ENCODE measurements around the gene NXNL1. TPM values are rescaled to one million over a fixed set of nuclear protein-coding genes. Genes with fewer than 3 reads are reported as not detected.

NXNL1 gene
- total and polyA plus RNA-seq, 2 of the 13 experiments (the other 11 are each of a cell fraction or from before 2014, with no cell fraction given) = not detected

DNA sequence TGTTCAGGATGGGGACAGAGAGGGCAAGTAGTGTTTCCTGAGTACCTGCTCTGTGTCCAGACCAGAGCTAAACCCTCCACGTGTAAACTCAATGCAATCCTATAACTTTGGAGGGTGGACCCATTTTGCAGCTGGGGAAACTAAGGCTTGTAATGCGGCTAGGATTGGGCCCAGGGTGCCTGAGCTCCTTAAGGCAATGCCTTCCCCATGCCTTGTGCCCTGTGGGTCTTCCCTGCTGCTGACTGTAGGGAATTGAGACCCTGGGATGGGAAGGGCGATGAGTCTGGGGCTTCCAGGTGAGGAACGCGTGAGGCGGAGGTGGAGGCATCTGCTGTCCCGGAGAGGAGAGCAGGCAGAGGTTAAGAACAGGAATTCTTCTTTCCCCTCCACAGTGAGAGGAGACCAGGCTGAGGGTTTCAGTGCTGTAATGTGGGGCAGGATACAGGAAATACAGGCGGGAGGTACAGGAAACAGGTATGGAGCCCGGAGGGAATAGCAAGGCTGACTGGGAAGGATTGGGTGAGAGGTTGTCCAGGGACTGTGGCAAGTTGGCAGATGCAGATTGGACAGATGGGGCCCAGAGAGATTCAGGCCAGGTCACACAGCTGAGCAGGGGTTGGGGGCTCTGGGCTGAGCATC lies 28.8 kb upstream of the NXNL1 start:
- no peak overlapping the region for H3K9ac ChIP-seq (ENCODE audit: insufficient read depth, low read depth, low read length)
- CTCF ChIA-PET (ENCODE audit: low intra/inter-chr PET ratio, low total read pairs) = no interaction called here
- 0 out of 2 replicates have a peak, but pooled peaks cover 4% of the 10 kb centered on the region for H4K20me1 ChIP-seq (ENCODE audit: insufficient read depth, low read length)
- no peak for DNase-seq (ENCODE audit: low spot score)
- no peak for FAIRE-seq
- no peaks in the 10 kb centered on the region for H3K9me3 ChIP-seq (ENCODE audit: low read length)
- no peak overlapping the region for H3K4me3 ChIP-seq (replicated peaks in 1 of 3; ENCODE audit: insufficient read depth in 1 of 3, low read depth in 2 of 3, low read length in 3 of 3)
- H3K36me3 ChIP-seq (replicated peaks in 1 of 2; ENCODE audit: control insufficient read depth in 1 of 2, insufficient read depth in 2 of 2, low read length in 2 of 2) = peaks cover 1 to 4% of the 10 kb centered on the region in 2 experiments; a peak in 1 of 5 replicates
- H3K79me2 ChIP-seq (ENCODE audit: insufficient read depth, low read length) = no peaks in the 10 kb centered on the region
- no peak overlapping the region for H3K27ac ChIP-seq (ENCODE audit: extremely low read length, insufficient read depth, low read length)
- BruUV-seq (replicated peaks) = no TSS peak
- no peak for ATAC-seq
- in situ Hi-C loops (cut with HindIII; ENCODE audit: extremely low pct_ligation_motif_present, low pct_unique_long_range_greater_than_20kb) (no loop called here), intact Hi-C loops (cut with micrococcal nuclease; ENCODE audit: unreplicated experiment) (no loop called here)
- POLR2A ChIA-PET = no interaction called here
- TF ChIP-seq, protein P1, sequence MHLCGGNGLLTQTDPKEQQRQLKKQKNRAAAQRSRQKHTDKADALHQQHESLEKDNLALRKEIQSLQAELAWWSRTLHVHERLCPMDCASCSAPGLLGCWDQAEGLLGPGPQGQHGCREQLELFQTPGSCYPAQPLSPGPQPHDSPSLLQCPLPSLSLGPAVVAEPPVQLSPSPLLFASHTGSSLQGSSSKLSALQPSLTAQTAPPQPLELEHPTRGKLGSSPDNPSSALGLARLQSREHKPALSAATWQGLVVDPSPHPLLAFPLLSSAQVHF (CRISPR knock-in tag; IDR thresholded peaks at IDR 0.05) = 0 out of 2 replicates have a peak, but pooled peaks have one; percentile 34
- TF ChIP-seq ZNF180 (CRISPR knock-in tag; IDR thresholded peaks at IDR 0.05; ENCODE audit: borderline replicate concordance, low read depth) (no peak), ZNF629 (CRISPR knock-in tag; conservative IDR thresholded peaks at IDR 0.05) (peak; percentile 93), CHD4 (IDR thresholded peaks at IDR 0.05; ENCODE audit: borderline replicate concordance, low read length) (peak; percentile 95; the same call in 1 of the 2 replicates), ZMYM3 (CRISPR knock-in tag; IDR thresholded peaks at IDR 0.05) (0 out of 2 replicates have a peak, but pooled peaks have one; percentile 67)
- TF ChIP-seq, protein P2, sequence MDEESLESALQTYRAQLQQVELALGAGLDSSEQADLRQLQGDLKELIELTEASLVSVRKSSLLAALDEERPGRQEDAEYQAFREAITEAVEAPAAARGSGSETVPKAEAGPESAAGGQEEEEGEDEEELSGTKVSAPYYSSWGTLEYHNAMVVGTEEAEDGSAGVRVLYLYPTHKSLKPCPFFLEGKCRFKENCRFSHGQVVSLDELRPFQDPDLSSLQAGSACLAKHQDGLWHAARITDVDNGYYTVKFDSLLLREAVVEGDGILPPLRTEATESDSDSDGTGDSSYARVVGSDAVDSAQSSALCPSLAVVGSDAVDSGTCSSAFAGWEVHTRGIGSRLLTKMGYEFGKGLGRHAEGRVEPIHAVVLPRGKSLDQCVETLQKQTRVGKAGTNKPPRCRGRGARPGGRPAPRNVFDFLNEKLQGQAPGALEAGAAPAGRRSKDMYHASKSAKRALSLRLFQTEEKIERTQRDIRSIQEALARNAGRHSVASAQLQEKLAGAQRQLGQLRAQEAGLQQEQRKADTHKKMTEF (CRISPR knock-in tag; IDR thresholded peaks at IDR 0.05) = no peak
- H3K27me3 ChIP-seq (ENCODE audit: control insufficient read depth in 1 of 2, insufficient read depth in 2 of 2, low read length in 2 of 2) = no peaks in the 10 kb centered on the region
- no peak overlapping the region for H3K4me2 ChIP-seq (ENCODE audit: low read depth, low read length)
- H3K4me1 ChIP-seq (ENCODE audit: insufficient read depth, low read length) = peaks cover 18% of the 10 kb centered on the region
- H2AFZ ChIP-seq (ENCODE audit: low read length) = no peak overlapping the region
- WGBS (ENCODE audit: low lambda C conversion rate) = 94% methylated on average over 9 of the region's 9 CpGs

Data from HepG2 (cell line).